Muscle of back (tissue), 13 donors: ENCODE measurements around the gene F2RL1. TPM values are rescaled to one million over a fixed set of nuclear protein-coding genes. Genes with fewer than 3 reads are reported as not detected.
"Not testable (repeated sequence)": the region's sequence is repeated elsewhere in the genome, so short reads cannot be mapped to it uniquely, and the experiment has no call there.

Experiments used
- DNase-seq, 3 donors: peaks; one replicate each; pipeline versions ENCODE4 v3.0.0 to v3.0.0-alpha.2; 2013
- long read RNA-seq, 9 donors: transcript quantifications; one replicate each; lab custom pipeline, GENCODE V29; 2026
- polyA plus RNA-seq, 10 donors: library from polyadenylated mRNA; unstranded; fragments of 120-200 nt; gene quantifications; one replicate each; pipeline ENCODE4 v1.2.1, GENCODE V29; 2013; ENCODE audit not compliant: insufficient read length in 10 of 10

Gene F2RL1
- 1 to 10 TPM in 2 of 10 donors, under 1 TPM in 8; 0.26 to 4.4 (median 0.36) TPM for polyA plus RNA-seq
- long read RNA-seq, donor 1: 0 reads
- long read RNA-seq, donor 2: 0 reads
- long read RNA-seq, donor 3: 0 reads
- long read RNA-seq, donor 4: 0 reads
- long read RNA-seq, donor 5, partial matches to known transcripts: 0 of 1 reads
- long read RNA-seq, donor 5, other reads (novel, unspliced or antisense): 0 of 1 reads
- long read RNA-seq, donor 6: 0 reads
- long read RNA-seq, donor 7: 0 reads
- long read RNA-seq, donor 8, partial matches to known transcripts: 0 of 1 reads
- long read RNA-seq, donor 8, other reads (novel, unspliced or antisense): 0 of 1 reads
- long read RNA-seq, donor 9: 0 reads

- DNase-seq: peak in 2 of 3 donors; percentile 35 to 68
Measured at GRCh38 chr5:76818844-76819831, at the start of gene F2RL1. TSS of gene F2RL1 (plus strand) at chr5:76819030. CDS start at chr5:76819183, 153 bp downstream.

GRCh38 chr5:76771041-76771440 lies 47.8 kb upstream of the F2RL1 start:
- not testable (repeated sequence) for DNase-seq

GRCh38 chr5:76771705-76772405 lies 47.0 kb upstream of the F2RL1 start:
- no peak for DNase-seq

GRCh38 chr5:76775921-76776320 lies 42.9 kb upstream of the F2RL1 start:
- DNase-seq: no peak

GRCh38 chr5:76776391-76776790 lies 42.4 kb upstream of the F2RL1 start:
- no peak for DNase-seq

- not testable (repeated sequence) for DNase-seq
Measured at GRCh38 chr5:76780616-76781015, 38.2 kb upstream of the F2RL1 start.

- DNase-seq: no peak
Measured at GRCh38 chr5:76781775-76782174, 37.1 kb upstream of the F2RL1 start.

GRCh38 chr5:76782444-76782843 lies 36.4 kb upstream of the F2RL1 start:
- no peak for DNase-seq

- DNase-seq: peak; percentile 76 to 95 (median 91)
Measured at GRCh38 chr5:76787237-76787636, 31.6 kb upstream of the F2RL1 start.

GRCh38 chr5:76788362-76788761 lies 30.5 kb upstream of the F2RL1 start:
- no peak for DNase-seq

- not testable (repeated sequence) for DNase-seq
Measured at GRCh38 chr5:76789275-76789674, 29.6 kb upstream of the F2RL1 start.

GRCh38 chr5:76789991-76790581 lies 28.7 kb upstream of the F2RL1 start:
- peak in 1 of 3 donors; percentile 19 for DNase-seq

GRCh38 chr5:76790632-76791290 lies 28.1 kb upstream of the F2RL1 start:
- DNase-seq: peak; percentile 61 to 93 (median 87)

- DNase-seq: no peak
Measured at GRCh38 chr5:76791461-76791860, 27.4 kb upstream of the F2RL1 start.

GRCh38 chr5:76794871-76795270 lies 24.0 kb upstream of the F2RL1 start:
- DNase-seq: no peak

- no peak for DNase-seq
Measured at GRCh38 chr5:76799588-76799987, 19.2 kb upstream of the F2RL1 start.

GRCh38 chr5:76800579-76800978 lies 18.3 kb upstream of the F2RL1 start:
- DNase-seq: no peak

- DNase-seq: peak in 1 of 3 donors; percentile 82
Measured at GRCh38 chr5:76801159-76801802, 17.5 kb upstream of the F2RL1 start.

- DNase-seq: no peak
Measured at GRCh38 chr5:76801803-76802195, 17.0 kb upstream of the F2RL1 start.

GRCh38 chr5:76804266-76804665 lies 14.6 kb upstream of the F2RL1 start:
- DNase-seq: no peak
